K562 (cell line): Measurements from ENCODE around the gene TRMT112. TPM values are rescaled to one million over a fixed set of nuclear protein-coding genes. Genes with fewer than 3 reads are reported as not detected.

Experiments
- MAFG ChIP-seq: fragments of 450-650 bp; conservative IDR thresholded peaks from 2 replicates; pipeline ENCODE4 v1.6.1; 2016; ENCODE audit warnings: missing genetic modification characterization, missing compliant biosample characterization
- MEF2D ChIP-seq: conservative IDR thresholded peaks from 2 replicates; pipeline ENCODE4 v1.6.1; 2016; ENCODE audit warnings: low read depth, missing genetic modification characterization, missing compliant biosample characterization
- SMAD1 ChIP-seq: fragments of 150-350 bp; IDR thresholded peaks from 2 replicates; pipeline ENCODE4 v1.6.1; 2014; ENCODE audit warnings: low read length, low read depth; ENCODE audit not compliant: partially characterized antibody
- ZC3H8 ChIP-seq: fragments of 450-650 bp; IDR thresholded peaks from 2 replicates; pipeline ENCODE4 v1.6.1; 2017
- polyA plus RNA-seq, 8 experiments: library from polyadenylated mRNA; depleted of rRNA in 4 of 8; stranded (reverse) in 5 of 8; unstranded in 3 of 8; fragments of >200 nt; fragmentation: Nextera tagmentation in 2 of 8; fragmentation: Illumina TruSeq in 1 of 8; extraction: Ambion mirVana in 2 of 8; extraction: Trizol in 1 of 8; gene quantifications; 2 replicates each; pipeline versions ENCODE4 v1.2.1 to v1.2.3, GENCODE V29; 2011 to 2014; ENCODE audit warnings: inconsistent platforms in 1 of 8, missing spikeins in 1 of 8
- total RNA-seq, 7 experiments: library from RNA; depleted of rRNA in 6 of 7; stranded (reverse); fragments of >200 nt in 6 of 7; fragmentation: Illumina TruSeq in 2 of 7; extraction: Trizol in 2 of 7; gene quantifications; 2 replicates each; pipeline versions ENCODE4 v1.2.1 to v1.2.3, GENCODE V29; 2011 to 2021; ENCODE audit warnings: low replicate concordance in 1 of 7
- TF ChIP-seq, protein P1 (sequence below), 2 experiments: IDR thresholded peaks in 1 of 2; conservative IDR thresholded peaks in 1 of 2; 2 replicates each; pipeline ENCODE4 v1.6.1; 2016; ENCODE audit warnings: low read depth in 2 of 2, mild to moderate bottlenecking in 1 of 2, missing compliant biosample characterization in 1 of 2, missing genetic modification characterization in 1 of 2, moderate library complexity in 1 of 2
- TF ChIP-seq, protein P2 (sequence below): fragments of 450-650 bp; IDR thresholded peaks from 2 replicates; pipeline ENCODE4 v1.6.1; 2016; ENCODE audit warnings: antibody characterized with exemption
- TF ChIP-seq, protein P3 (sequence below), 2 experiments: fragments of 450-650 bp; formaldehyde crosslinking in 1 of 2; IDR thresholded peaks; 2 replicates each; pipeline versions ENCODE4 v1.4.0 to v1.6.1; 2014 to 2020; ENCODE audit warnings: mild to moderate bottlenecking in 2 of 2, borderline replicate concordance in 1 of 2, low read depth in 1 of 2
- TF ChIP-seq, protein P4 (sequence below): fragments of 200-800 bp; sonication (Bioruptor generic); IDR thresholded peaks from 2 replicates; pipeline ENCODE4 v1.6.1; 2017; ENCODE audit warnings: missing genetic modification characterization, missing compliant biosample characterization
- TF ChIP-seq, protein P5 (sequence below): fragments of 450-650 bp; formaldehyde crosslinking; IDR thresholded peaks from 2 replicates; pipeline ENCODE4 v1.4.0; 2020; ENCODE audit warnings: mild to moderate bottlenecking, moderate library complexity

The TRMT112 gene
- total and polyA plus RNA-seq, 9 of the 15 experiments (the other 6 are each of a cell fraction or from before 2014, with no cell fraction given) = 162 to 444 (median 300) TPM

DNA sequence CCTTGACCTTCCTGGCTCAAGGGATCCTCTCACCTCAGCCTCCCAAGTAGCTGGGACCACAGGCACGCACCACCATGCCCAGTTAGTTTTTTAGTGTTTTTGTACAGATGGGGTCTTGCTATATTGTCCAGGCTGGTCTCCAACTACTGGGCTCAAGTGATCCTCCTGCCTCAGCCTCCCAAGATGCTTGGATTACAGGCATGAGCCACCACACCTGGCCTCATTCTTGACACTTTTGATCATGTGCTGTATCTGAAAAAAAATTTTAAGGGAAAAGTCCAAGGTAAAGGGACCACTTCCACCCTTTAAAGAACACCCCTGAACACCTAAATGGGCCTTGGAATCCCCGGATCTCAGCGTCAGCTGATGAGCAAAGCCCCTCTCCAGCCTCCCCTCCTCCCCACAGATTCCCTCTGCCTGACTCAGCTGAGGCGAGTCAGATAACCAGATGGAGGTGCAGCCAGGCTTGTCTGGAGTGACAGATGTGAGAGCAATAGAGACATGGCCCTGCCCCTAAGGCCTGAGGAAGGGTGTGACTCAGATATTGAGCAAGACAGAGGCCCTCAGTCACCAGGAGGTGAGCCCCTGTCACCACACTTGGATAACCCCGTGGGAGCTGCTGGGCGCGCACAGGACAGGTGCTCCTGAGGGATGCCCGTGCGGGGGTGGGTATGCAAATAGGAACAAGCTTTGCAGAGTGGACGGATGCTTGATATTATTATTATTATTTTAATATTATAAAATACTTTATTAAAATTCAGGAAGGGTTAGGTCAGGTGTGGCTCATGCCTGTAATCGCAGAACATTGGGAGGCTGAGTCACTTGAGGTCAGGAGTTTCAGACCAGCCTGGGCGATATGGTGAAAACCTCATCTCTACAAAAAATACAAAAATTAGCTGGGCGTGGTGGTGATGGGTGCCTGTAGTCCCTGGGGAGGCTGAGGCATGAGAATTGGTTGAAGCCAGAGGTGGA, 17.7 kb upstream of the TRMT112 start (continued):
- TF ChIP-seq, protein P1, sequence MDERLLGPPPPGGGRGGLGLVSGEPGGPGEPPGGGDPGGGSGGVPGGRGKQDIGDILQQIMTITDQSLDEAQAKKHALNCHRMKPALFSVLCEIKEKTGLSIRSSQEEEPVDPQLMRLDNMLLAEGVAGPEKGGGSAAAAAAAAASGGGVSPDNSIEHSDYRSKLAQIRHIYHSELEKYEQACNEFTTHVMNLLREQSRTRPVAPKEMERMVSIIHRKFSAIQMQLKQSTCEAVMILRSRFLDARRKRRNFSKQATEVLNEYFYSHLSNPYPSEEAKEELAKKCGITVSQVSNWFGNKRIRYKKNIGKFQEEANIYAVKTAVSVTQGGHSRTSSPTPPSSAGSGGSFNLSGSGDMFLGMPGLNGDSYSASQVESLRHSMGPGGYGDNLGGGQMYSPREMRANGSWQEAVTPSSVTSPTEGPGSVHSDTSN (CRISPR knock-in tag; IDR thresholded peaks at IDR 0.05; ENCODE audit: low read depth) = peak; percentile 79
- TF ChIP-seq, protein P1 (tag; conservative IDR thresholded peaks at IDR 0.05; ENCODE audit: low read depth) = peak; percentile 98
- TF ChIP-seq ZC3H8 = no peak
- TF ChIP-seq, protein P2, sequence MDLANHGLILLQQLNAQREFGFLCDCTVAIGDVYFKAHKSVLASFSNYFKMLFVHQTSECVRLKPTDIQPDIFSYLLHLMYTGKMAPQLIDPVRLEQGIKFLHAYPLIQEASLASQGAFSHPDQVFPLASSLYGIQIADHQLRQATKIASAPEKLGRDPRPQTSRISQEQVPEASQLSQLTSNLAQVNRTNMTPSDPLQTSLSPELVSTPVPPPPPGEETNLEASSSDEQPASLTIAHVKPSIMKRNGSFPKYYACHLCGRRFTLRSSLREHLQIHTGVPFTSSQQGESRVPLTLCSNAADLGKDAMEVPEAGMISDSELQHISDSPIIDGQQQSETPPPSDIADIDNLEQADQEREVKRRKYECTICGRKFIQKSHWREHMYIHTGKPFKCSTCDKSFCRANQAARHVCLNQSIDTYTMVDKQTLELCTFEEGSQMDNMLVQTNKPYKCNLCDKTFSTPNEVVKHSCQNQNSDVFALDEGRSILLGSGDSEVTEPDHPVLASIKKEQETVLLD = peak; percentile 69
- 0 out of 2 replicates have a peak, but pooled peaks have one; percentile 26 for TF ChIP-seq MEF2D
- TF ChIP-seq MAFG (tag) = peak; percentile 77
- TF ChIP-seq, protein P3, sequence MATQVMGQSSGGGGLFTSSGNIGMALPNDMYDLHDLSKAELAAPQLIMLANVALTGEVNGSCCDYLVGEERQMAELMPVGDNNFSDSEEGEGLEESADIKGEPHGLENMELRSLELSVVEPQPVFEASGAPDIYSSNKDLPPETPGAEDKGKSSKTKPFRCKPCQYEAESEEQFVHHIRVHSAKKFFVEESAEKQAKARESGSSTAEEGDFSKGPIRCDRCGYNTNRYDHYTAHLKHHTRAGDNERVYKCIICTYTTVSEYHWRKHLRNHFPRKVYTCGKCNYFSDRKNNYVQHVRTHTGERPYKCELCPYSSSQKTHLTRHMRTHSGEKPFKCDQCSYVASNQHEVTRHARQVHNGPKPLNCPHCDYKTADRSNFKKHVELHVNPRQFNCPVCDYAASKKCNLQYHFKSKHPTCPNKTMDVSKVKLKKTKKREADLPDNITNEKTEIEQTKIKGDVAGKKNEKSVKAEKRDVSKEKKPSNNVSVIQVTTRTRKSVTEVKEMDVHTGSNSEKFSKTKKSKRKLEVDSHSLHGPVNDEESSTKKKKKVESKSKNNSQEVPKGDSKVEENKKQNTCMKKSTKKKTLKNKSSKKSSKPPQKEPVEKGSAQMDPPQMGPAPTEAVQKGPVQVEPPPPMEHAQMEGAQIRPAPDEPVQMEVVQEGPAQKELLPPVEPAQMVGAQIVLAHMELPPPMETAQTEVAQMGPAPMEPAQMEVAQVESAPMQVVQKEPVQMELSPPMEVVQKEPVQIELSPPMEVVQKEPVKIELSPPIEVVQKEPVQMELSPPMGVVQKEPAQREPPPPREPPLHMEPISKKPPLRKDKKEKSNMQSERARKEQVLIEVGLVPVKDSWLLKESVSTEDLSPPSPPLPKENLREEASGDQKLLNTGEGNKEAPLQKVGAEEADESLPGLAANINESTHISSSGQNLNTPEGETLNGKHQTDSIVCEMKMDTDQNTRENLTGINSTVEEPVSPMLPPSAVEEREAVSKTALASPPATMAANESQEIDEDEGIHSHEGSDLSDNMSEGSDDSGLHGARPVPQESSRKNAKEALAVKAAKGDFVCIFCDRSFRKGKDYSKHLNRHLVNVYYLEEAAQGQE (IDR thresholded peaks at IDR 0.05; ENCODE audit: borderline replicate concordance) = peak; percentile 59; the same call in 1 of the 2 replicates
- TF ChIP-seq, protein P3 (CRISPR knock-in tag; IDR thresholded peaks at IDR 0.05; ENCODE audit: low read depth) = no peak
- TF ChIP-seq, protein P4, sequence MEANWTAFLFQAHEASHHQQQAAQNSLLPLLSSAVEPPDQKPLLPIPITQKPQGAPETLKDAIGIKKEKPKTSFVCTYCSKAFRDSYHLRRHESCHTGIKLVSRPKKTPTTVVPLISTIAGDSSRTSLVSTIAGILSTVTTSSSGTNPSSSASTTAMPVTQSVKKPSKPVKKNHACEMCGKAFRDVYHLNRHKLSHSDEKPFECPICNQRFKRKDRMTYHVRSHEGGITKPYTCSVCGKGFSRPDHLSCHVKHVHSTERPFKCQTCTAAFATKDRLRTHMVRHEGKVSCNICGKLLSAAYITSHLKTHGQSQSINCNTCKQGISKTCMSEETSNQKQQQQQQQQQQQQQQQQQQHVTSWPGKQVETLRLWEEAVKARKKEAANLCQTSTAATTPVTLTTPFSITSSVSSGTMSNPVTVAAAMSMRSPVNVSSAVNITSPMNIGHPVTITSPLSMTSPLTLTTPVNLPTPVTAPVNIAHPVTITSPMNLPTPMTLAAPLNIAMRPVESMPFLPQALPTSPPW = peak; percentile 94
- TF ChIP-seq, protein P5, sequence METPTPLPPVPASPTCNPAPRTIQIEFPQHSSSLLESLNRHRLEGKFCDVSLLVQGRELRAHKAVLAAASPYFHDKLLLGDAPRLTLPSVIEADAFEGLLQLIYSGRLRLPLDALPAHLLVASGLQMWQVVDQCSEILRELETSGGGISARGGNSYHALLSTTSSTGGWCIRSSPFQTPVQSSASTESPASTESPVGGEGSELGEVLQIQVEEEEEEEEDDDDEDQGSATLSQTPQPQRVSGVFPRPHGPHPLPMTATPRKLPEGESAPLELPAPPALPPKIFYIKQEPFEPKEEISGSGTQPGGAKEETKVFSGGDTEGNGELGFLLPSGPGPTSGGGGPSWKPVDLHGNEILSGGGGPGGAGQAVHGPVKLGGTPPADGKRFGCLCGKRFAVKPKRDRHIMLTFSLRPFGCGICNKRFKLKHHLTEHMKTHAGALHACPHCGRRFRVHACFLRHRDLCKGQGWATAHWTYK = no peak
- TF ChIP-seq SMAD1 = peak; percentile 87
